Aorta (tissue), 5 donors: Measurements from ENCODE around the gene CBFA2T2. TPM values are rescaled to one million over a fixed set of nuclear protein-coding genes. Genes with fewer than 3 reads are reported as not detected.
A peak's percentile ranks its signal among the peaks of the same experiment; 100 is the strongest.
"Not testable (repeated sequence)": the region's sequence is repeated elsewhere in the genome, so short reads cannot be mapped to it uniquely, and the experiment has no call there.

Experiments
- ATAC-seq: fragments of 200-7000 bp; cut with Tn5 transposase; one replicate; pipeline ENCODE4 v1.9.1; 2022; ENCODE audit warnings: moderate library complexity; ENCODE audit not compliant: low FRiP score
- DNase-seq, 2 donors: peaks; one replicate each; pipeline ENCODE4 v3.0.0-alpha.2; 2020
- H3K27ac ChIP-seq, 2 donors: one replicate each; pipeline ENCODE4 v1.5.1; 2013; ENCODE audit warnings: low read length in 2 of 2, mild to moderate bottlenecking in 2 of 2, moderate library complexity in 2 of 2, control low read depth in 1 of 2, inconsistent platforms in 1 of 2, low read depth in 1 of 2
- H3K27me3 ChIP-seq, 2 donors: one replicate each; pipeline ENCODE4 v1.6.1; 2013; ENCODE audit warnings: control low read depth in 1 of 2, low read length in 1 of 2, mild to moderate bottlenecking in 1 of 2, moderate library complexity in 1 of 2; ENCODE audit not compliant: insufficient read depth in 2 of 2, control insufficient read depth in 1 of 2
- H3K36me3 ChIP-seq, 2 donors: one replicate each; pipeline ENCODE4 v1.6.1; 2013; ENCODE audit warnings: control low read depth in 1 of 2, low read length in 1 of 2, mild to moderate bottlenecking in 1 of 2; ENCODE audit not compliant: insufficient read depth in 2 of 2, control insufficient read depth in 1 of 2
- H3K4me1 ChIP-seq, 2 donors: one replicate each; pipeline ENCODE4 v1.6.1; 2013; ENCODE audit warnings: low read length in 2 of 2, control low read depth in 1 of 2, mild to moderate bottlenecking in 1 of 2, moderate library complexity in 1 of 2; ENCODE audit not compliant: insufficient read depth in 2 of 2, control insufficient read depth in 1 of 2
- H3K4me3 ChIP-seq, 2 donors: one replicate each; pipeline ENCODE4 v1.5.1; 2013; ENCODE audit warnings: low read length in 2 of 2, control low read depth in 1 of 2, mild to moderate bottlenecking in 1 of 2
- H3K9me3 ChIP-seq: one replicate; pipeline ENCODE4 v1.6.1; 2013; ENCODE audit warnings: mild to moderate bottlenecking, low read length; ENCODE audit not compliant: control insufficient read depth
- WGBS, 2 donors: extraction: QIAGEN DNeasy Blood & Tissue Kit; methylation state at CpG; one replicate each; pipeline ENCODE4 v1.1.7; 2013; 5-methylcytosine and 5-hydroxymethylcytosine counted together
- intact Hi-C, 2 donors: fragments of 100-400 bp; cut with DNase I; formaldehyde crosslinking; loops; one replicate each; pipeline versions ENCODE4 v1.14.2 to v1.15.0; 2022
- polyA plus RNA-seq, 2 donors: library from polyadenylated mRNA; stranded (reverse); fragments of 200-250 nt; gene quantifications; one replicate each; pipeline ENCODE4 v1.2.3, GENCODE V29; 2013
- total RNA-seq, 2 donors: library from RNA; stranded (reverse); fragmentation: NEBNext Ultra II Directional; extraction: Animal tissue kit (Norgen Biotek cat#: 25700); gene quantifications; one replicate each; pipeline ENCODE4 v1.2.1, GENCODE V29; 2021
- donor health status: healthy with polysubstance abuse.
- donor health status: Bipolar disorder and iron deficiency.
- donor health status: DM: no; HTN: no; CAD: no.
- donor health status: DM: no; HTN: no; CAD: no.
- donor health status: DM: yes; HTN: yes; CAD: no.

Gene CBFA2T2
- total and polyA plus RNA-seq, 4 donors = 2.1 to 20.2 (median 11.9) TPM

DNA sequence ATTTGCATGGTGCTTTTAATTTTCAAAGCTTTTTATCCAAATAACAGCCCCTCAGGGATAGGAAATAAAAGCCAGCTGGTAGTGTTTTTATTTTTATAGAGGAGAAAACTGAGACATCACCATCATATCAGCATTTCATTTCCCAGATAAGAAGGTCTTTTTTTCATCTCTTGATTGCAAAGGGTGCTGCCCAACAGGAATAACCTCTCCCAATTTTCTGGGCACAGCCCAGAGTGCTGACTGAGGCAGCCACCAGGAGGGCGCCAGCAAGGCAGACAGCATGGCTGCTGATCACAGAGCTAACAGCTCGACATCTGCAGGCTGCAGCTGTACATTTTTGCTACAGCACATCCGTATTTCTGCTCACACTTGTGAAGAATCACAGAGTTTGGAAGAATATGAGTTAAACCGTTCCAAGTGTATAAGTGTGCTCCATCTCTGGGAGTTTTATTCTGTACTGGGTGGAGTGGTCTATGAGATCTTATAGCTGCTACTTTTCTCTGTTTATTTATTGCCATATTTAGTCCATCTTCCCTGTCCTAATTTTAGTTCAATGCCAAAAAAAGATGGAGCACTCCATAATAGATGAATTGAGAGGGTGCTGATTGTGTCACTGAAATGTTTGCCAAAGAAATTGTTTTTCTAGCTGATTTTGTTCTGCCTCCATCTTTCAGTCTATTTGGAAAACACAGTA, 86.7 kb downstream of the CBFA2T2 start:
- no peak for DNase-seq
- H3K27me3 ChIP-seq = no peaks in the 10 kb centered on the region
- intact Hi-C loops = no loop called here
- no peaks in the 10 kb centered on the region for H3K9me3 ChIP-seq
- ATAC-seq = peak; percentile 46
- no peak overlapping the region for H3K27ac ChIP-seq
- H3K36me3 ChIP-seq = no peaks in the 10 kb centered on the region
- 42 to 52% methylated on average over 4 of the region's 4 CpGs for WGBS, 2 donors
- no peaks in the 10 kb centered on the region for H3K4me1 ChIP-seq
- H3K4me3 ChIP-seq = no peak overlapping the region

DNA sequence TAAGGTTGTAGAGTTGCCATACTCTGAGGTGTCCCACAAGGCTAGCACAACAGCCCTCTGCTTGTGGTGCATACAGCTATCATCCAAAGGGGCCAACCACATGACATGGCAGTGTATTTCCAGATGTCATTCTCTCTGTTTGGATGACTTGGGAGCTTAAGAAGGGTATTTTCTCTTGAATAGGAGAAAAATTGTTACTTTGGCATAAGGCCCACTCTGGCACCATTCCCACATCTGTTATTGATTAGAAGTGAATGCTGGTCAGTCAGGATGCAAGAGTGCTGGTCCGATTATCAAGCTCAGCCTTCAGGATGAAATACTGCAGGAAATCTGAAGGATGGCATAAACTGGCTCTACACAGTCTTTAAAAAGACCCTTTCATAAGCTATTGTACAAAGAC, 88.6 kb downstream of the CBFA2T2 start:
- no peak overlapping the region for H3K4me3 ChIP-seq
- H3K9me3 ChIP-seq = no peaks in the 10 kb centered on the region
- ATAC-seq (no peak), DNase-seq (no peak)
- H3K36me3 ChIP-seq = no peaks in the 10 kb centered on the region
- 63 to 74% methylated on average over 1 of the region's 1 CpG for WGBS, 2 donors
- H3K27me3 ChIP-seq = no peaks in the 10 kb centered on the region
- no peak overlapping the region for H3K27ac ChIP-seq
- intact Hi-C loops = no loop called here
- peaks cover 0 to under 1% of the 10 kb centered on the region in 2 donors for H3K4me1 ChIP-seq

DNA sequence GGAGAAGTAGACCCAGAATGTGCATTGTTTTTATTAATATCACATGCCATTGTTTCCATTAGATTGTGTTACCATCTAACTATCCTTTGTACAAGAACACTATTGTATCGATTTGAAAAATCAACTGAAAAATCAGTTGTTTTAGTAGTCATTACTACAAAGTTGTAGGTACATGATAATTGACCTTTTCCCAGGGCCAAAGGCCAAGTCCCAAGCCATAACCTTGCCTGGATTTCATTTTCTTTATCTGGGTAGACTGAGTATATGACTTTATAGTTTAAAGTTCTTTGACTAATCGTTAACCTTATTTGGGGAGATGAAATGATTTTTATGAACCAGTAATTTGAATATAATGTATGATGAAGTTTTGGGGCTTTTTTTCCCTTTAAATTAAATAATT, 93.2 kb downstream of the CBFA2T2 start:
- H3K27ac ChIP-seq = no peak overlapping the region
- intact Hi-C loops = no loop called here
- no peak for ATAC-seq
- WGBS, 2 donors = 92 to 94% methylated on average over 2 of the region's 2 CpGs
- no peak for DNase-seq
- no peaks in the 10 kb centered on the region for H3K27me3 ChIP-seq
- H3K9me3 ChIP-seq = no peaks in the 10 kb centered on the region
- no peaks in the 10 kb centered on the region for H3K36me3 ChIP-seq
- H3K4me1 ChIP-seq = peaks cover 1 to 2% of the 10 kb centered on the region in 2 donors
- no peak overlapping the region for H3K4me3 ChIP-seq

DNA sequence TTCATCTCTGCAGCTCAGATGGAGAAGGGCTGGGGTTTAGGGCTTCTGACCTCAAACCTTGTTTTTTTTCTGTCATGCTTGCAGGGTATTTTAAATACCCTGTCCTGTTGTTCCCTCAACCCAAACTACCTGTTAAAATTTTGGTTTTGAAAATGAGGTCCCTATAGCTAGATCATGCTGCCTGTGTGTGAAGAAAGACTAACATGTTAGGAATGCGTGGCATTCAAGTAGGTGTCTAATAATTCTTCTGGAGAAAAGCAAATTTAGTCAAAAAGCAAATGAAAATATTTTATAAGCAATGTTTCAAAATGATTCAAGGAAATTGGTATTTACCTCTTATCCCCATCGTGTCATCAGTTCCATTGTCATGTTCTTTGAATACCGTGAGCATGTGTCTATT, 95.1 kb downstream of the CBFA2T2 start:
- 34 to 51% methylated on average over 3 of the region's 3 CpGs for WGBS, 2 donors
- intact Hi-C loops = no loop called here
- H3K27ac ChIP-seq = no peak overlapping the region
- no peaks in the 10 kb centered on the region for H3K36me3 ChIP-seq
- no peaks in the 10 kb centered on the region for H3K27me3 ChIP-seq
- no peak for ATAC-seq
- H3K4me1 ChIP-seq = peaks cover 1 to 2% of the 10 kb centered on the region in 2 donors
- no peak overlapping the region for H3K4me3 ChIP-seq
- no peaks in the 10 kb centered on the region for H3K9me3 ChIP-seq
- no peak for DNase-seq

DNA sequence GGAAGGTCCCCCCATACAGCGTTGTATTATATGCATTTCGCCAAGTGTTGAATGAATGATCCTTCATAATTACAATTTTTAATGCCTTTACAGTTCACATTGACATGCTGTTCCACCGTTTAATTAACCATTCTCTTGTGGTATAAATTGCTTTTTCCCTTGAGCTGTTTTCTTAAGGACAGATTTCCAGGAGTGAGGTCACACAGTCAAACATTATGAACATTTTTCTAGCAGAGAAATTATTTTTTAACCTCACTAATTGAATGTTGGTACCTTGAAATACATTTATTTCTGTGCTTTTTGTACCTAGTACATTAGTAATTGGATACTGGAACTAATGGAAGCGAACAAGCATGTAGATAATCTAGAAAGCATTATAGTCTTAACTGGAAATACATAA, 95.5 kb downstream of the CBFA2T2 start:
- Histone ChIP-seq H3K4me1 (peaks cover 1 to 2% of the 10 kb centered on the region in 2 donors), H3K4me3 (no peak overlapping the region), H3K36me3 (no peaks in the 10 kb centered on the region), H3K27ac (no peak overlapping the region), H3K9me3 (no peaks in the 10 kb centered on the region), H3K27me3 (no peaks in the 10 kb centered on the region)
- ATAC-seq (no peak), DNase-seq (no peak)
- WGBS, 2 donors = 40 to 57% methylated on average over 4 of the region's 4 CpGs
- intact Hi-C loops = no loop called here

DNA sequence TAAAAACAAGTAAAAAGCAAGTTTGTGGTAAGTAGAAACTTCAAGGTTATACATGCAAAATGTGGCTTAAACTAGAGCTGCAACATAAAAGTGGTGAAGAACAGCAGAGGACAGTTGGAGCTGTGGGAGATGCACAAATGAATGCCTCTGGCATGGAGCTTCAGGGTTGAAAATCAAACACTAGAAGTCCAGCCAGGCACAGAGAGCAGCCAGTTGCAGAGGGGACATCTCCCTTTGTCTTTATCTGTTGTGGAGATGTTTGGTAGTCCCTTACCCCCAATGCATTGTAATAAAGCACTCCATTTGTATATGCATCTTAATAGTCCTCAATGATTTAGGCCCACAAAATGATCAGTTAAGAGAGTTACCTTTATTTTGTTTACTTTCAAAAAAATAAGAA, 99.2 kb downstream of the CBFA2T2 start:
- DNase-seq = no peak
- H3K4me1 ChIP-seq = peaks cover 0 to 2% of the 10 kb centered on the region in 2 donors
- H3K27ac ChIP-seq = no peak overlapping the region
- no peak overlapping the region for H3K4me3 ChIP-seq
- no peaks in the 10 kb centered on the region for H3K27me3 ChIP-seq
- H3K9me3 ChIP-seq = no peaks in the 10 kb centered on the region
- H3K36me3 ChIP-seq = no peaks in the 10 kb centered on the region
- no peak for ATAC-seq
- intact Hi-C loops = no loop called here

DNA sequence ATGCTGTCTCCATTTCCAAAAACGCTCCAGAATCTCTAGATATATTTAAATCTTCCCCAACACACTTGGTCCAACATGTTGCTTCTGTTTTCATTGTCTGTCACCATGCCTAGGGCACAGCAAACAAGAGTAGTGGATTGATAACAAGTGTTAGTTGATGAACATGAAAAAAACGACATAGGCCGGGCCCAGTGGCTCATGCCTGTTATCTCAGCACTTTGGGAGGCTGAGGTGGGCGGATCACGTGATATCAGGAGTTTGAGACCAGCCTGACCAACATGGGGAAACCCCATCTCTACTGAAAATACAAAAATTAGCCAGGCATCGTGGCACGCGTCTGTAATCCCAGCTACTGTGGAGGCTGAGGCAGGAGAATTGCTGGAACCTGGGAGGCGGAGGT, 102.0 kb downstream of the CBFA2T2 start:
- 90 to 92% methylated on average over 9 of the region's 9 CpGs for WGBS, 2 donors
- H3K4me1 ChIP-seq, H3K4me3 ChIP-seq, intact Hi-C loops, H3K27me3 ChIP-seq, H3K9me3 ChIP-seq, DNase-seq, H3K36me3 ChIP-seq, ATAC-seq, H3K27ac ChIP-seq: not testable (repeated sequence)

DNA sequence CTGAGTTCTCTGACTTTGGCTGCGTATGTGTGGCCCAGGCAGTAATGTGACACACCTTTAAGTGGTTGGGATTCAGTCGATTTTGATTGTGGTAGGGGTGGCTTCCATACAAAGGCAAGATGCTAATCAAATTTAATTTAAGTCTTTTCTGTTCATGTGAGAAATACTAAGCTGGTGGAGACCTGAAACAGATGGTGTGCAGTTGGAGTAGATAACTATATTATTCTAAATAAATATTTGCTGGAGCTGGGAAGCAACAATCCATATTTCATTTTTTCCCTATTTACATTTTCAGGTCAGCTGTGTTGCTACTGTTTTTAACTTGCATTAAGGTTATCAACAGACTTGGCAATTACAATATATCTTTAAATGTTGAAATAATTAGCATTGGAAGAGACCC, 104.8 kb downstream of the CBFA2T2 start:
- Histone ChIP-seq H3K36me3 (no peaks in the 10 kb centered on the region), H3K9me3 (no peaks in the 10 kb centered on the region), H3K4me1 (no peaks in the 10 kb centered on the region), H3K27ac (no peak overlapping the region), H3K27me3 (no peaks in the 10 kb centered on the region), H3K4me3 (no peak overlapping the region)
- DNase-seq (no peak), ATAC-seq (no peak)
- intact Hi-C loops = no loop called here
- 83 to 88% methylated on average over 2 of the region's 2 CpGs for WGBS, 2 donors

DNA sequence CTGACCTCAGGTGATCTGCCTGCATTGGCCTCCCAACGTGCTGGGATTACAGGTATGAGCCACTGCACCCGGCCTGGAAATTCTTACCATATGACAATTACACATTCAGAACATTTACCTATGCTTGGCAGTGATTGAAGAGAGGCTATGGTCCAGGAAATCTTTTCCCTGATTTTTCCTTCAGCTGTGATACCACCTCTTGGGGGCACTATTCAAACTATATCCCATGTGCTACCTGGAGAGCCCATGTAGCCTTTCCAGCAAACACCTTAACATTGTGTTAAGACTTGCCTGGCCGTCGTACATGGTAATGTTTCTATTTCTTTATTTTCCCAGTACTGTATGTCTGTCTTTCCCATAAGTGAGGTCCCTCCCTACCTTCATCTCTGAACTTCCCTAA, 110.5 kb downstream of the CBFA2T2 start:
- WGBS, 2 donors = 92% methylated on average over 4 of the region's 4 CpGs
- Histone ChIP-seq H3K36me3 (no peaks in the 10 kb centered on the region), H3K4me1 (no peaks in the 10 kb centered on the region), H3K27ac (no peak overlapping the region), H3K4me3 (no peak overlapping the region), H3K27me3 (no peaks in the 10 kb centered on the region), H3K9me3 (no peaks in the 10 kb centered on the region)
- intact Hi-C loops = no loop called here
- ATAC-seq (no peak), DNase-seq (no peak)
